Mesodermal cell (in vitro differentiated cells): Measurements from ENCODE around the gene CCDC157.
"Not testable (repeated sequence)": the region's sequence is repeated elsewhere in the genome, so short reads cannot be mapped to it uniquely, and the experiment has no call there.

ENCODE experiments used
- H3K27ac ChIP-seq: 2 replicates; pipeline ENCODE4 v1.7.0; 2013; ENCODE audit warnings: mild to moderate bottlenecking, low read depth, low read length, moderate library complexity; ENCODE audit not compliant: severe bottlenecking
- H3K36me3 ChIP-seq: 2 replicates; pipeline ENCODE4 v1.7.1; 2013; ENCODE audit warnings: mild to moderate bottlenecking, low read length, moderate library complexity; ENCODE audit not compliant: control insufficient read depth, insufficient read depth
- H3K4me1 ChIP-seq: one replicate; pipeline ENCODE4 v1.7.1; 2013; ENCODE audit warnings: mild to moderate bottlenecking, low read length; ENCODE audit not compliant: insufficient read depth, control insufficient read depth, poor library complexity, severe bottlenecking
- H3K4me3 ChIP-seq: 2 replicates; pipeline ENCODE4 v1.7.0; 2013; ENCODE audit warnings: low read length, control low read depth, mild to moderate bottlenecking; ENCODE audit not compliant: insufficient read depth, poor library complexity, severe bottlenecking; ENCODE audit errors: extremely low read depth
- H3K9me3 ChIP-seq: 2 replicates; pipeline ENCODE4 v1.7.1; 2013; ENCODE audit warnings: mild to moderate bottlenecking, low read length, moderate library complexity; ENCODE audit not compliant: control insufficient read depth
- WGBS, 2 experiments: methylation state at CpG; one replicate each; pipeline ENCODE4 v1.1.5; 2013; ENCODE audit warnings: missing lambda C conversion rate in 2 of 2; ENCODE audit not compliant: insufficient coverage in 2 of 2; 5-methylcytosine and 5-hydroxymethylcytosine counted together

The CCDC157 gene

DNA sequence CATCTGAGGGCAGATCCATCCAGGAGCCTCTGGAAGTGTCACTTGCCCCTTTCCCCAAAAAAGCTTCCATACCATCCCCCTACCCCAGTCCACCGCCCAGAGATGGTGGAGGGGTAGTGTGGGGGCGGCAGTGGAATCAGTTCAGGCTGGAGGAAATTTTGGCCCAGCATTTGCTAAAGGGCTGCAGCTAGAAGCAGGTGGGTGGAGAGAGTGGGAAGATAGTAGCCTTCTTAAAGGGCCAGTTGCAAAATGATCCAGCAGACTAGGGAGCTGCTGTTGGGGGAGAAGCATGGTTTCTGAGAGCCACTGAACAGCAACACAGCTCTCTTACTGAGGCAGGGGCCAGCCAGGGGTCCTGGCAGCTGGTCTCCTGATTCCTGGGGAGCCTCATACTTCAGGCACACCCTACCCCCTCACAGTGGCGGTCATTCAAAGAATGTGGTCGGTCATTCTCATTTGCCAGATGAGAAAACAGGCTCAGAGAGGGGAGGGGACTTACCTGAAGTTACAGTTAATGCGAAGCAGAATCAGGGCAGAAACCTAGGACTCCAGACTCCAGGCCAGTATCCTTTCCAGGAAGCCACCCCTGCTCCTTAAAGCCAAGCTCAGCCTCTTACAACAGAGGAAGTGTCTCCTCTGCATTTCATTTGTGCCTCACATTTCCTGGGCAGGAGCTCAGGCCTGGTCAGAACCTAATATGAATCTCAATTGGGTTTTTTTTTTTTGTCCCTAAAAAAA is 45.4 kb downstream of the CCDC157 start:
- H3K4me1 ChIP-seq = peaks cover 27% of the 10 kb centered on the region
- peak overlapping the region; percentile 49 for H3K27ac ChIP-seq
- no peak overlapping the region for H3K4me3 ChIP-seq
- 56% methylated on average over 4 of the region's 5 CpGs; no CpG with 5 or more reads in 1 of the 2 experiments for WGBS, 2 experiments
- no peaks in the 10 kb centered on the region for H3K9me3 ChIP-seq
- peaks cover 34% of the 10 kb centered on the region for H3K36me3 ChIP-seq

DNA sequence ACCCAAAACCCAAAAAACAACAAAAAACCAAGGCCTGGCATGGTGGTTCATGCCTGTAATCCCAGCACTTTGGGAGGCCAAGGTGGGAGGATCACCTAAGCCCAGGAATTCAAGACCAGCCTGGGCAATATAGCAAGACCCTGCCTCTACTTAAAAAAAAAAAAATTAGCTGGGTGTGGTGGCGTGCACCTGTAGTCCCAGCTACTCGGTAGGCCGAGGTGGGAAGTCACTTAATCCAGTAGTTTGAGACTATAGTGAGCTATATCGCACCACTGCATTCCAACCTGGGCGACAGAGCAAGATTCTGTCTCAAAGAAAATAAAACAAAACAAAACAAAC is 45.9 kb downstream of the CCDC157 start:
- WGBS, 2 experiments = 87 to 97% methylated on average over 3 to 4 of the region's 5 CpGs
- not testable (repeated sequence) for H3K27ac ChIP-seq, H3K9me3 ChIP-seq, H3K4me3 ChIP-seq
- Histone ChIP-seq H3K36me3 (peaks cover 39% of the 10 kb centered on the region), H3K4me1 (peaks cover 26% of the 10 kb centered on the region)

DNA sequence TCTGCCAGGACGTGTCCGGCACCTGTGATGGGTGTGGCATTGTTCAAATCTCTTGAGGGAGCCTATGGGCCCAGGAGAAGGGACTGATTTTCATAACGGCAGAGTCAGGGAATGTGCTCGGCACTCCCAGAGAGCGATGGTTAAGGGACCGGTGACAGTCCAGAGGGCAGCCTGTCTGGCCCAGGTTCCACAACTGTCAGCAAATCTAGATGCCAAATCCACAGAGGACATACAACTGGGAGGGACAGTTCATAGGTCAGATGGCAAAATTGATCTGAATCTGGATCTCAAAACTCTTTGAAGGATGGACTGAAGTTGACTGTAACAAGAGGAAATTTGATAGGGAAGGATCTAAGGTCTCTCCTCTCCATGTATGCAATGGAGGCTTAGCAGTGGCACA is 47.5 kb downstream of the CCDC157 start:
- H3K4me3 ChIP-seq = no peak overlapping the region
- H3K27ac ChIP-seq = no peak overlapping the region
- WGBS, 2 experiments = 82 to 87% methylated on average over 5 to 6 of the region's 6 CpGs
- no peaks in the 10 kb centered on the region for H3K9me3 ChIP-seq
- H3K4me1 ChIP-seq = peaks cover 18% of the 10 kb centered on the region
- H3K36me3 ChIP-seq = peaks cover 47% of the 10 kb centered on the region

DNA sequence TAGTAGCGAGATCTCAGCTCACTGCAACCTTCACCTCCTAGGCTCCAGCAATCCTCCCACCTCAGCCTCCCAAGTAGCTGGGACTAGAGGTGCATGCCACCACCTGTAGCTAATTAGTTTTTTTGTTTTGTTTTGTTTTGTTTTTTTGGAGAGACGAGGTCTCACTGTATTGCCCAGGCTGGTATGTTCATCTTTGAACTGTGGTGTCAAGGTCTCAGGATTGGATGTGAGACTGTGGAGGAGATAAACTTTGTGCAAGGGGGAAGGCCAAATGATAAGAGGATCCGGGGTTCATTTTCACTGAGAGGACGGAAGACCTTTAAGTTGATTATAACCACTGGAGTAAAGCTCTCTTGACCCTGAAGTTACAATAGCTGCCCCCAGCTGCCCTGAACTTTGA is 48.9 kb downstream of the CCDC157 start:
- no peak overlapping the region for H3K27ac ChIP-seq
- H3K4me3 ChIP-seq = no peak overlapping the region
- H3K9me3 ChIP-seq = no peaks in the 10 kb centered on the region
- H3K36me3 ChIP-seq = peaks cover 58% of the 10 kb centered on the region
- 86 to 92% methylated on average over 1 to 3 of the region's 4 CpGs for WGBS, 2 experiments
- peaks cover 22% of the 10 kb centered on the region for H3K4me1 ChIP-seq

DNA sequence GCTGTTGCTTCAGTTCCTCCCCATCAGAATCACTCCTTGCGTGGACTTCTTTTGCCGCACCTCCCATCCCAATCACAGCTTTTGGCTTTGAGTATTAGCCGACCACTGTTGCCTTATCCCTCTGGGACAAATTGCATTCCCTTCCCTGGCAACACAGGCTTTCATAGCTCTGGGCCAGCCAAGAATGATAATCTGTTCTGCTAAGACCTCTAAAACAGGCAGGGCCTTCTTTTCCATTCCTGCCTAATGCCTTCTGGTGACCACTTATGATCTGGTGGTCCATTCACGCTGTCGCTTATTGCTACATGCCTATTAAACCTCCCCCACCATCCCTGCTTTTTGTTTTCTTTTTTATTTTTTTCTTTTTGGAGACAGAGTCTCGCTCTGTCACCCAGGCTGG is 49.6 kb downstream of the CCDC157 start:
- Histone ChIP-seq H3K4me3 (no peak overlapping the region), H3K9me3 (no peaks in the 10 kb centered on the region), H3K27ac (no peak overlapping the region), H3K36me3 (peaks cover 64% of the 10 kb centered on the region), H3K4me1 (peaks cover 22% of the 10 kb centered on the region)
- 90 to 94% methylated on average over 6 of the region's 6 CpGs for WGBS, 2 experiments

DNA sequence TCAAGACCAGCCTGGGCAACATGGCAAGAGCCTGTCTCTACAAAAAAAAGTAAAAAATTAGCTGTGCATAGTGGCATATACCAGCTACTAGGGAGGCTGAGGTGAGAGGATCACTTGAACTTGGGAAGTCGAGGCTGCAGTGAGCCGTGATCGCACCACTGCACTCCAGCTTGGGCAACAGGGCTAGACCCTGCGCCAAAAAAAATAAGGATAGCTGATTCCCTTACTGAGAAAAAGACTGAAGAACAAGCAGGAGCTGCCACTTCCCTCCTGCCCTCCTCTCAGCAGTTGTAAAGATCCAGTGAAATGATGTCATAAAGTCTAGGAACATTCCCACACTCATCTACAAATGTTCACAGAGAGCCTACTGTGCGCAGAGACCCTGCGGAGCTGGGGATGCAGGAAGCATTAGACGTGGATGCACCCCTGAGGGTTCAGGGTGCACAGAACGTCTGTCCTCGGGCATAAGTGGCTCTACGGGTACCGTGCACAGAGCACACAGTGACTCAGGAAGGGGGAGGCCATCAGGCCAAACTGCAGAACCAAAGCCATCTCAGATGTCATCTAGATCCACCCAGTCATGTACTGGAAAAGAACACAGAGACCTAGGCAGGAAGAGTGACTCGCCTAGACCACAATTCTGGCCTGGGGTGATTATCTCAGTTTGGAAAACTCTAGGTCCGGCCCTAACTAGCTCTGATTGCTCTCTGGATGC is 51.7 kb downstream of the CCDC157 start:
- Histone ChIP-seq H3K4me1 (peaks cover 11% of the 10 kb centered on the region), H3K9me3 (no peaks in the 10 kb centered on the region), H3K4me3 (no peak overlapping the region), H3K36me3 (peaks cover 68% of the 10 kb centered on the region), H3K27ac (peak overlapping the region; percentile 83)
- 85 to 91% methylated on average over 12 to 13 of the region's 13 CpGs for WGBS, 2 experiments

DNA sequence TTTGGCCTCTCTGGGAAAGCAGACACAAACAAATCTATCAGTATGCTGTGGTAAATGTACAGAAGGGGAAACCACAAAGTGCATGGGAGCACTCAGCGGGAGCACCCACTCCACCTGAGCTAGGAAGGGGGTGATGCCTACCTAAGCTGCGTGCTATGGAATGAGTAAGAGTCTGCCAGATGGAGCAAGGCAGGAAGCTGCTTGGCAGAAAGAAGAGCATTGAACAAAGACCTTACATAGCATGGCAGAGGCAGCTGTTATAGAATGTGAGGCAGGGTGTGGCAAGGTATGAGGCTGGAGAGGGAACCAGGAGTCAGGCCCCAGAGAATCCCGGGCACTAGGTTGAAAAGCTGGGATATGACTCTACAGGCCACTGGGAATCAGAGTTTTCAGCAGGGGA is 55.0 kb downstream of the CCDC157 start:
- Histone ChIP-seq H3K4me1 (peaks cover 11% of the 10 kb centered on the region), H3K4me3 (no peak overlapping the region), H3K36me3 (peaks cover 82% of the 10 kb centered on the region), H3K27ac (no peak overlapping the region), H3K9me3 (no peaks in the 10 kb centered on the region)
- 95 to 100% methylated on average over 1 to 3 of the region's 3 CpGs for WGBS, 2 experiments

DNA sequence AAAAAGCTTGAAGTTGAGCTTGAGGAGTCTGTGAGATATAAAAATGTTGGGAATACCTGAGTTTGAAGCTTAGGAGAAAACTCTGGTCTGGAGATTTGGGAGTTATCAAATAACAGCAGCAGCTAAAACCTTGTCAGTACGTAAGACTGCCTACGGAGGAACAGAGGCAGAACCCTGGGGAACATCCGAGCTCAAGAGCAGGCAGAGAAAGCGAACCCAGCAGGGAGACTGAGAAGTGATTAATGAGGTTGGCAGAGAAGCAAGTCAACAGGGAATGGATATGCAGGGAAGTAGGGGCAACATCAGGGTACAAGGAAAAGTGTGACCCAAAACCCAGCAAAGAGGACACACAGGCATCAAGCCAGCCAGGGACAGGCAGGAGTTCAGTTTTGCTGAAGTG is 56.2 kb downstream of the CCDC157 start:
- Histone ChIP-seq H3K4me1 (peaks cover 11% of the 10 kb centered on the region), H3K9me3 (no peaks in the 10 kb centered on the region), H3K4me3 (no peak overlapping the region), H3K36me3 (peaks cover 81% of the 10 kb centered on the region), H3K27ac (no peak overlapping the region)
- WGBS, 2 experiments = 91 to 93% methylated on average over 4 of the region's 4 CpGs

DNA sequence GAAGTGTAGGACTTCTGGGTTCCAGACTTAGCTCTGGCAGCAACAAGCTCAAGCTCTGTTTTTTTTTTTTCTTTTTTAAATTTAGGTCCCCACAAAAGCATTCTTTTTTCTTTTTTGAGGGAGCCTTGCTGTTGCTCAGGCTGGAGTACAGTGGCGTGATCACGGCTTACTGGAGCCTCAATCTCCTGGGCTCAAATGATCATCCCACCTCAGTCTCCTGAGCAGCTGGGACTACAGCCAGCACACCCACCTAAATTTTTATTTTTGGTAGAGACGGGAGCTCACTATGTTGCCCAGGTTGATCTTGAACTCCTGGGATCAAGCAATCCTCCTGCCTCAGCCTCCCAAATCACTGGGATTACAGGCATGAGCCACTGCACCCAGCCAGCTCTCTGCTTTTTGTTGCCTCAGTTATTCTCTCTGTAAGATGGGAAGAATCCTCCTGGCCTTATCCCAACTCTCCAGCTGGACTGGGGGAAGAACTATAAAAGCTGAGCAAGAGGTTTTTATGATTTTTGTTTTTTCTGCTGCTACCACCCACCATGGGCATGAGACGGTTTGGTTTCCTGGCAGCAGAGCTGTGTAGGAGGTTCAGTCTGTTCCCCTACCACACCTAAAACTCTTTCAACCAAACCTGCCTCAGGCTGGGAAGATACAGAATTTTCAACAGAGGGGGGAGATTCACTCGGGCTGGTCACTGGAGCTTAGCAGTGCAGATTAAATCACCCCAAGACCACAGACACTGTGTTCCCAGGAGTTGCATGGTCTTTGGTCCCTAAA is 57.1 kb downstream of the CCDC157 start:
- no peak overlapping the region for H3K4me3 ChIP-seq
- no peaks in the 10 kb centered on the region for H3K9me3 ChIP-seq
- peaks cover 11% of the 10 kb centered on the region for H3K4me1 ChIP-seq
- H3K27ac ChIP-seq = no peak overlapping the region
- WGBS, 2 experiments = 95 to 100% methylated on average over 1 to 4 of the region's 5 CpGs
- peaks cover 84% of the 10 kb centered on the region for H3K36me3 ChIP-seq

DNA sequence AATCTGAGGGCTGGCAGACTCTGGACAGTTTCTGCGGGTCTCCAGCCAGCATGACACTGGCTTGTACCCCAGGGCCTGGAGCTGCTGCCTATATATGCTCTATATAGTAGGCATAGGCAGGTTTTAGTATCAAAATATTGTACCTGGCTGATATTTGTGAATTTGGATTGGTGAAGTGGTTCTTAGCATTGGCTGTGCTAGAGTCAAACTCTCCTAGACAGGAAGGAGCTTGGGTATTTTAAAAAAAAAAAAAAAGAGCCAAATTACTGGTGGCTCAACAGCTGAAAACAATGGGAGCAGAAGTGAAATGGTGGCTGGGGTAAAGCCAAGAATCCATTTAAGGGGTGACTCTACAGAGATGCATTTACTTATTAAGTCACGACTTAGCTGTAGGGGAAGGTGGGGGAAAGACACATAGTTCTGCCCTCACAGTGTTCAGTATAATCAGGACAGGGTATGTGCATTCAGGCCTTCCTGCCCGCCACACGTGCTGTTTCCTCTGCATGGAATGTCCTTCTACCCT is 57.8 kb downstream of the CCDC157 start:
- Histone ChIP-seq H3K4me3 (no peak overlapping the region), H3K36me3 (peaks cover 90% of the 10 kb centered on the region), H3K27ac (no peak overlapping the region), H3K9me3 (no peaks in the 10 kb centered on the region), H3K4me1 (peaks cover 4% of the 10 kb centered on the region)
- WGBS, 2 experiments = 96 to 97% methylated on average over 3 to 4 of the region's 4 CpGs
